Measurements from ENCODE around the gene NCOR2.
A peak's percentile ranks its signal among the peaks of the same experiment; 100 is the strongest.

Gene NCOR2

GRCh38 chr12:124520907-124521306 lies 46.5 kb downstream of the NCOR2 start:
- DNase-seq: no peak

GRCh38 chr12:124520265-124520701 lies 47.1 kb downstream of the NCOR2 start:
- no peak for DNase-seq

- no peak for DNase-seq
Measured at GRCh38 chr12:124519746-124520145, 47.7 kb downstream of the NCOR2 start.

GRCh38 chr12:124518051-124518932 lies 49.1 kb downstream of the NCOR2 start:
- peak in 1 of 2 donors; percentile 32 for DNase-seq
